Right forelimb (tissue), 1 donor: Measurements from ENCODE around the gene CPA1.
"Not testable (repeated sequence)": the region's sequence is repeated elsewhere in the genome, so short reads cannot be mapped to it uniquely, and the experiment has no call there.

Source experiments
- DNase-seq: peaks from one replicate; pipeline ENCODE4 v3.0.0-alpha.2; 2018

Gene CPA1

DNA sequence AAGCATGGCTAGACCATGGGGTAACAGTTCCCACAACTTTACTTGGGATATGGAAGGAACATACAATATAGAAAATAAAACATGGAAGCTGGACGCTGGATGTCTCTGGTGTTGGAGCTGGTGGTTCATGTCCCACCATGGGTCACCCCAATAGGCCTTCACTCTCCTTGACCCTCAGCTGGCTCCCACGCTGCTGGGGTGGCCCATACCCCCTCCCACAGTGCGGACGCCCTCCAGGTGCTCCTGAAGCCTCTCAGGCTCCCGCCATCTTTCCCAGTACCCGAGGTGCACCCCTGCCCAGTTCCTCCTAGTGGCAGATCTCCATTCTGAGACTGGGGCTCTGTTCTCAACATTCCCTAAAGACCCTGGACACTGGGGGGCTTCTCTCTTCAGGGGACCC is 5.8 kb upstream of the CPA1 start:
- no peak for DNase-seq

GRCh38 chr7:130376461-130376860 is 3.8 kb upstream of the CPA1 start:
- not testable (repeated sequence) for DNase-seq

DNA sequence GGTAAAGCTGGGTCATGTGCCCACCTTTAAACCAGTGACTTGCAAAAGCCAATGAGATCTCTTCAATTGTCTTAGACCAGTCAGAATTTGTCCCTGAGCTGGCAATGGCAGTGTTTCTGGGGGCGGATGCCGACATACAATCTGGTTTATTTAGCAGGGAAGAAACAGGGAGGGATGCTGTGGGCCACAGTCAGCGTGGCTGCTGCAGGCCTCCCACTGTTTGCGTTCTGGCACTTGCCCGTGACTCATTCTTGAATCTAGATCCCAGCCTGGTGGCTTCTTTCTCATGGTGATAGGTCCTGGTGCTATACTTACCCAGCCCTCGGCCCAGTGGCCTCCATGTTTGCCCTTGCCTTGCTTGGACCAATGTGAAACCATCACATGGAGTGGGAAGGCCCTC is 3.1 kb upstream of the CPA1 start:
- no peak for DNase-seq

- no peak for DNase-seq
Observed at GRCh38 chr7:130379019-130379418, 1.3 kb upstream of the CPA1 start.

DNA sequence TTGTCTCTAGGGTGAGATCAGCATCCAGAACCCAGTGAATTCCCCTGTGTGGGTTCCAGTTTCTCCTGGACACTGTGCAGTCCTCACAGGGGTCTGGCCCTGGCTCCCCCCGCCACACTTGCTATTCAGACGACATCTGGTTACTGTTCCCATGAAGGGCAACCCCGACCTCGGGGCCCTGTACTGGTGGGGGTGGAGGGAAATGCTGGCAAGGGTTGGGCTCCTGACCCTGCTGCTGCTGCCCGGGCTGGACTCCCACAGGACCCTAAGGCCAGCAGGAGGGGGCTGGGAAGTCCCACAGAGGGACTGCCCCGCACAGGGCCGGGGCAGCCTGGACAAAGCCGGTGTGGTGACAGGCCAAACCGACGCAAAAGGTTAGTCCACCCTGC is 768 bp upstream of the CPA1 start:
- DNase-seq: no peak

- peak; percentile 40 for DNase-seq
Observed at GRCh38 chr7:130380861-130381455, 664 bp downstream of the CPA1 start.

- DNase-seq: peak; percentile 38
Observed at GRCh38 chr7:130381468-130382312, 1.4 kb downstream of the CPA1 start.

DNA sequence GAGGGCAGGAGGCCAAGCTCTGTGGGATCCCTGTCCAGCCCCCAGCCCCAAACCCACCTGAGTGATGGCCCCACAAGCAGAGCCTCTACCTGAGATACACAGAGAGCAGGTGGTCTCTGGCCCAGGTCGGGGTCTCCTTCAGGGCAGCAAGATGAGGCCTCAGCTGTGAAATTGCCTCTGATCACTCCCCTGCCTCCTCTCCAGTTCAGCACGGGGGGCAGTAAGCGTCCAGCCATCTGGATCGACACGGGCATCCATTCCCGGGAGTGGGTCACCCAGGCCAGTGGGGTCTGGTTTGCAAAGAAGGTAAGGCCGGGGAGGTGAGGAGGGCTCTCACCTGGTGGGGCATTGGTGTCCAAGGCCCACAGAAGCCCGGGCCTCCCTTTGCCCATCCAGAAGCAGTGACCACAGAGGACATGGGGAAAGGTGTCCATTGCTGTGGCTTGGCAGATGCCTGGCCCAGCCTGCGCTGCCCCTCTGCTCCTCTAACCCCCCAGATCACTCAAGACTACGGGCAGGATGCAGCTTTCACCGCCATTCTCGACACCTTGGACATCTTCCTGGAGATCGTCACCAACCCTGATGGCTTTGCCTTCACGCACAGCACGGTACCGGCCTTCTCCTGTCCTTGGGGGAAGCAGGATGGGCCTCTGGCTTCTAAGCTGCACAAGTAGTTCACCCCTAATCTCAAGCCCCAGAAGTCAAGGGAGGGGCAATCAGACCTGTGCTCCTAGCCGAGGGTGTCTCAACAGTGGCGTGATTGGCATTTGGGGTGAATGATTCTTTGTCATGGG is 3.1 kb downstream of the CPA1 start:
- peak; percentile 10 for DNase-seq

GRCh38 chr7:130384371-130384801 is 4.1 kb downstream of the CPA1 start:
- peak; percentile 28 for DNase-seq

DNA sequence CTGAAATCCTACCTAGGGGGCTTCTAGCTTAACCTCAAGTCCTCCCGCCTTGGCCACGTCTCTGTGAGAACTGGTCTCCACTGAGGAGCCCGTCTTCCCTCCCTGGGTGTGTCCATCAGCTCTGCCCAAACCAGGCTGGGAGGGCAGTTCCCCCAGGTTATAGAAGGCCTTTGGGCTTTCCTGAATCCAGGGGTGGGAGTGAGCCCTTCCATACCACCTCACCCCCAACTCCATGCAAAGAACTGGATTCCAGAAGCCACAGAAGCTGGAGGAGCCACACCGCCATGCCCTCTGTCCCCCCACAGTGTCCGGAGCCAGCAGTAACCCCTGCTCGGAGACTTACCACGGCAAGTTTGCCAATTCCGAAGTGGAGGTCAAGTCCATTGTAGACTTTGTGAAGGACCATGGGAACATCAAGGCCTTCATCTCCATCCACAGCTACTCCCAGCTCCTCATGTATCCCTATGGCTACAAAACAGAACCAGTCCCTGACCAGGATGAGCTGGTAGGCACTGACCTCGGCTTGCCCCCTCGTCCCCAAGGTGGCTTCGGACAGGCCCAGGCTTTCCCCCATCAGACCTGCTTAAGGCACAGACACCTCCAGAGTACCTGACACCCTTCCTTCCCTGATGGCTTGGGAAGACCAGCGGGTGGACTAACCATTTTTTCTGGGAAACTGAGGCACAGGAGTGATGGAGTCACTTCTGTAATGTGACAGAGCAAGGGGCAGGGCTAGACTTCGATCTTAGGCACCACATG is 4.7 kb downstream of the CPA1 start:
- DNase-seq: no peak

DNA sequence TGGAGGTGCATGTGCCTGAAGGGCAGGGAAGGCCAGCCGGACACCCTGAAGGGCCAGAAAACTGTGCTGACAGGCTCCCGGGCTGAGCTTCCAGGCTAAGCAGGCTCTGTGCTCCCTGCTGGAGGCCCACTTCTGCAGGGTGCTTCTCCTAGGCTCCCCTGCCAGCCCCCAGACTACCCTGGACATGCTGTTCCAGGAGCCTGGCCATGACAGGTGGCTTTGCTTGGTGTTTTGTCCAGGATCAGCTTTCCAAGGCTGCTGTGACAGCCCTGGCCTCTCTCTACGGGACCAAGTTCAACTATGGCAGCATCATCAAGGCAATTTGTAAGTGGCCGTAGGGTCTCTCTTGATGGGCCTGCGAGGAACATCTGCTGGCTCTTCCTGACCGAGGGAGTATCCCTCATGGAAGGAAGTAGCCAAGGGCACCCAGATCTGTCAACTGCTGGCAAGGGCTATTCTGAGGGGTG is 5.3 kb downstream of the CPA1 start:
- no peak for DNase-seq

GRCh38 chr7:130386876-130387275 is 6.6 kb downstream of the CPA1 start:
- no peak for DNase-seq

GRCh38 chr7:130387306-130387627 is 7.0 kb downstream of the CPA1 start:
- no peak for DNase-seq

DNA sequence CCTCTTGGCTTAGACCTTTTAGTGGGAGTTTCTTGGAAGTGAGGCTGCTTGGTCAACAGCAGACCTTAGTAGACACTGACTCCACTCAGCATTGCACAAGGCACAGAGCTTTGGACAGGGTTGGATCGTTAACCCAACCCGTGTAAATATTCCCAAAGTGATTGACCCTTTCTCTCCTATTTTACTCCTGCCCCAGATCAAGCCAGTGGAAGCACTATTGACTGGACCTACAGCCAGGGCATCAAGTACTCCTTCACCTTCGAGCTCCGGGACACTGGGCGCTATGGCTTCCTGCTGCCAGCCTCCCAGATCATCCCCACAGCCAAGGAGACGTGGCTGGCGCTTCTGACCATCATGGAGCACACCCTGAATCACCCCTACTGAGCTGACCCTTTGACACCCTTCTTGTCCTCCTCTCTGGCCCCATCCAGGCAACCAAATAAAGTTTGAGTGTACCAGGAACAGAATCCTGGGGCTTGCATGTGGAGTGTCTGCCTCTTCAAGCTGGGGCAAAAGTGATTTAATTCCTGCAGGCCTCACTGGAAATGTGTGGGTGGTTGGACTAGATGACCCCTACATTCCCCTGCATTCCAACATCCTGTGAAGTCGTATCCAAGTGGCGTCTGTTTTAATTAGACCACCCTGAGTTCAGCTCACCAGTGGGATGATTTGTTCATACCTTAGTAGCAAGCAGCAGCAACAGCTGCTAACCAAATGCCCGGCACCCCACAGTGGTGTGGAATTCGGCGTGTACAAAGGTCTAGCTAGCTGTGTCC is 7.5 kb downstream of the CPA1 start:
- DNase-seq: no peak

DNA sequence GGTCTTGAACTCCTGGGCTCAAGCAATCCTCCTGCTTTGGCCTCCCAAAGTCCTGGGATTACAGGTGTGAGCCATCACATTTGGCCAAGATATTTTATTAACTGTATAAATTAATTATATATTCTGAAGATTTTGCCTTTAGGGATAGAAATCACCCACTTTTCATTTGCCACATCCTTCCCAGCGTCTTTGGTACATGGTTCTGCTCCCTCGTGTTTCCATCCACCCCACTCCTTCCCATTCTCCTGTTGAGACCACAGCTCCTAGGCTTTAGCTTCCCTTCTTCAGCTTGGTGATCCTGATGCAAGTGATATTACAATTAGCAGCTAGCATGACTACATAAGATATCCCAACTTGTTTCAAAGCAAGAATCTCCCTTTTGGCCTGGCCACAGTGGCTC is 8.4 kb downstream of the CPA1 start:
- no peak for DNase-seq

DNA sequence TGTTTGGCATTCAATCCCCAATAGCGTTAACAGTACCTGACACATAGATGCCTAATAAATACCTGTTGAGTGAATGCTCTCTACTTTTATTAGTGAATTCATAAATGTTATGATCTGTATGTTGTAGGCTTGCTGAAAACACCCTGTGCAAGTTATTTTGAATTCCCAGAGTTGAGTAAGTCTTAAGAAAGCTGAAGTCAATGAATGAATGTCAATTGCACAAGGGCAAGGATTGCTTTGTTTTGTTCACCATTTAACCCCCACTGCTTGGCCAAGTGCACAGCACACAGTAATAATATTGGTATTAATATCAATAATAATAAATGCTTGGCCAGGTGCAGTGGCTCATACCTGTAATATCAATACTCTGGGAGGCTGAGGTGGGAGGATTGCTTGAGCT is 10.2 kb downstream of the CPA1 start:
- DNase-seq: no peak

GRCh38 chr7:130393101-130393561 is 12.8 kb downstream of the CPA1 start:
- no peak for DNase-seq

- DNase-seq: no peak
Observed at GRCh38 chr7:130393841-130394411, 13.6 kb downstream of the CPA1 start.

- no peak for DNase-seq
Observed at GRCh38 chr7:130394421-130395195, 14.3 kb downstream of the CPA1 start.

- no peak for DNase-seq
Observed at GRCh38 chr7:130395421-130395820, 15.1 kb downstream of the CPA1 start.

DNA sequence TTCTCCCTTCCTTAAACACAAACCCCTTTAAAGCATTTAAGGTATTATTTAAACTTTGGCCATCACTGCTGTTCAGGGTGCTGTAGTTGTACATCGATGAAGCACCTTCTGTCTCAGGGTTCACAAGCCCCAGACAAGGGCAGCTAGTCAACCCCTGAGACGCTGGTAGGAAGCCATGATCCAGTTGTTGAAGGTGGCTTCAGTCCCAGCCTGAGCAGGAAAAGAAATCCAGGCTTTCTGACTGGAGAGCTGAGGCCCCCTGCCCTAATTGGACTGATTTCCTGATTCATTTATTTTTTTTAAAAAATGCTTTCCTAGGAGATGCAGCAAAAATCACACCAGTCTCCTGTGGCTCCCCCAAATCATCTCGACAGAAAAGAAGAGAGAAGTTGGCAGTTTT is 15.8 kb downstream of the CPA1 start:
- DNase-seq: no peak
